HG03469 (cell line): ENCODE data around the gene SLC2A6.

Source experiments
- ATAC-seq: cut with Tn5 transposase; IDR thresholded peaks from one replicate; pipeline ENCODE4 v1.9.1; 2021; ENCODE audit warnings: mild to moderate bottlenecking, moderate library complexity, moderate number of reproducible peaks; ENCODE audit not compliant: unreplicated experiment

SLC2A6 gene

DNA sequence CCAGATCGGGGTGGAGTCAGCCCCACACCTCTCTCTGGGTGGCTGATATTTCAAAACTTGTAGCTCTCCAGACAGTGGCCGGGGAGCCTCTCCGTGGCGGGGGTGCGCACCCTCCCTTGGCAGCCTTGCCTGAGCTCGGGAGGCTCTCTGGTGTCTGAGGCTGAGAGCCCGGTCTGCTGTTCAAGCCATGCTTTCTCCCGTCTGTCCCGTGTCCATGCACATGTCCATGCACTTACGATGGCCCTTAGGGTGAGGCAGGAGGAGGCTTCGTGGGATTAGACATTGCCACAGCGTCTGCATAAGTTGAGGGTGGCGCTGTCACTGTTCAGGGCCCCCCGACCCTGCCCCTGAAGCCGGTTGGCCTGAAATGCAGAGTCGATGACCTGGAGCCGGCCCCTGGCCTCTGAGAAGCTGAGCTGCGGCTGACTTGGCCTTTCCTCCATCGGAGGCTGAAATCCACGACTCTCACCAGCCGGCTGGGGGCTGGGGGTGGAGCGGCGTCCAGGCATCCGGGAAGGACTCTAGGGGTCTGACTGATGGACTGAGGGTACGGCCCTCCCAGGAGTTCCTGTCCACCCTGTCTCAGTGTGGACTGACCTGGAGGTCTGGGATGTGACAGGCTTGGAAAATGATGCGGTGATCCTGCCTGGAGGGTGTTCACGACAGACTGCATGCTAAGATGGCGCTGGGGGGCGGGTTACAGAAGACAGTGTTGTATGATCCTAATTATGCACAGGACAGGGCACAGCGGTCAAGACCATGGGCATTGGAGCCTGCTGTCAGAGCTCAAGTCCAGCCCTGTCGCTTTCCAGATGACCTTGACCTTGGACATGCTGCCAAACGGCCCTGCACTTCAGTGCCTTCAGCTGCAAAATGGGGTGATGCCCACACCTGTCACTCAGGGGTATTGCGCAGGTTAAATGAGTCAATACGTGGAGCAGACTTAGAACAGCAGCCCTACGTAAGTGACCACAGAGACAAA lies 18.3 kb upstream of the SLC2A6 start:
- ATAC-seq = no peak

DNA sequence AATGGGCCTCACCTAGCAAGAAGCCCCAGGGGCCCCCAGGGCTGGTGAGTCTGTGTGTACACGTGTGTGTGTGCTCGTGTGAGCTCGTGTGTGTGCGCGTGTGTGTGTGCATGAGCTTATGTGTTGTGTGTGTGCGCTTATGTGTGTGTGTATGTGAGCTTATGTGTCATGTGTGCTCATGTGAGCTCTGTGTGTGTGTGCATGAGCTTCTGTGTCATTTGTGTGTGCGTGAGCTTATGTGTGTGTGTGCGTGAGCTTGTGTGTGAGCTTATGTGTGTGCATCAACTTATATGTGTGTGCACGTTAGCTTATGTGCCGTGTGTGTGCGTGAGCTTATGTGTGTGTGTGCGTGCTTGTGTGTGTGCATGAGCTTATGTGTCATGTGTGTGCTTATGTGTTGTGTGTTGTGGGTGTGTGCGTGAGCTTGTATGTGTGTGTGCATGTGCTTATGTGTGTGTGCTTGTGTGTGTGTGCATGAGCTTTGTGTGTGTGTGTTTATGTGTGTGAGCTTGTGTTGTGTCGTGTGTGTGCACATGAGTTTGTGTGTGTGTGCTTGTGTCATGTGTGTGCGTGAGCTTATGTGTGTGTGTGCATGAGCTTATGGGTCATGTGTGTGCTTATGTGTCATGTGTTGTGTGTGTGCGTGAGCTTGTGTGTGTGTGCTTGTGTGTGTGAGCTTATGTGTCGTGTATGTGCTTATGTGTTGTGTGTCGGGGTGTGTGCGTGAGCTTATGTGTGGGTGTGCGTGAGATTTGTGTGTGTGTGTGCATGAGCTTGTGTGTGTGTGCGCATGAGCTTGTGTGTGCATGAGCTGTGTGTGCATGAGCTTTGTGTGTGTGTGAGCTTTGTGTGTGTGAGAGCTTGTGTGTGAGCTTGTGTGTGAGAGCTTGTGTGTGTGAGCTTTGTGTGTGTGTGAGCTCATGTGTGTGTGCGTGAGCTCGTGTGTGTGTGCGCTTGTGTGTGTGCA lies 16.7 kb upstream of the SLC2A6 start:
- ATAC-seq = no peak

DNA sequence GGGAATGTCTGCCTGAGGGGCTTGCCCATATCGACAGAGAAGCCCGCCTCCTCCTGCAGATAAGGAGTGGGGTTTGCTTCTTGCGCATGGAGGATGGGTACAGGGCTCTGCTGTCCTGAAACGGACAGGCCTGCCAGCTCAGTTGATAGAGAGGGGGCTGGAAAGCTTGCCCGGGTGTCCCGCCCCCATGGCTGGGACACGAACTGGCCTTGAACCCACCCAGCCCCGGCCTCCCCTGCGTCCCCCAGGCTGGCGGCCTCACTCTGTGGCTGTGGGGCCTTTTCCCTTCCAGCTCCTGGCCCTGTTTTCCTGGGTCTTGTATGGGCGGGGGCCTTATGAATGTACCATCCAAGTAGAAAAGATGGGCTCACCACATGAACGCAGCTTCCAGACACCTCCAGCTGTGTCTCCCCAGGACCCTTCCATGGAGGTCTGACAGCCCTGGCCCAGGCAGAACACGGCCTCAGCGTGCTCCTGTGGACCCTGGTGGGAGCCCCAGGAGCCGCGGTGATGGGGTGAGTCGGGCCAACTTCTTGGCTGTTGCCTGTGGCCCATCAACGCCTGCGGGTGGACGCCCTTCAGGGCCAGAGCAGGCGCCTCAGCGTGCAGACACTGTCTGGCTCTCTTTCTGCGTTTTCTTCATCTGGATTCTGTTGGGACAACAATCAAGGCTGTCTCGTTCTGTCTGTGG lies 15.9 kb upstream of the SLC2A6 start:
- ATAC-seq = no peak

DNA sequence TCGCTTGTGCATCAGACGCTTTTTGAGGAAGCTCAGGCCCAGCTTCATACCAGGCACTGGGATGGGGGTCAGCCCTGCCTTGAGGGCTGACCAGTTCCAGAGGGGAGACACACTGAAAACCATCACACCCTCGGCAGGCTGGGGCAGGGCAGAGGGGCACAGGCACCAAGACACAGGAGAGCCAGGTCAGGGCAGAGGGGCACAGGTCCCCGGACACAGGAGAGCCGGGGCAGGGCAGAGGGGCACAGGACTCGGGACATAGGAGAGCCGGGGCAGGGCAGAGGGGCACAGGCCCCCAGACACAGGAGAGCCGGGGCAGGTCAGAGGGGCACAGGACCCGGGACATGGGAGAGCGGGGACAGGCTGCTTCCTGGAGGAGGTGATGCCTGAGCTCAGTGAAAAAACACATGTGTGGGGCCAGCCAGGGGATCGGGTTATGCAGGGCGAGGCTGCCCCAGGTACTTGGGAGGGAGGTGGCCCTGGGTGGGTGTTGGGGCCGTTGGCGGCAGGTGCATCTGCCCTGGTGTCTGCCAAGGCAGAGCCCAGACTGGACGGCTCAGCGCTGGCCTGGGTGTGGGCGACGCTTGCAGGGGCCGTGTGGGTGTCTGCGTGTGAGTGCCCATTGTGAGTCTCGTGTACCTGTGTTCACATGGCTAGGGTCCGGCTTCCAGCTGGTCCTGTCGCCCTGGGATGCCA lies 15.1 kb upstream of the SLC2A6 start:
- no peak for ATAC-seq

DNA sequence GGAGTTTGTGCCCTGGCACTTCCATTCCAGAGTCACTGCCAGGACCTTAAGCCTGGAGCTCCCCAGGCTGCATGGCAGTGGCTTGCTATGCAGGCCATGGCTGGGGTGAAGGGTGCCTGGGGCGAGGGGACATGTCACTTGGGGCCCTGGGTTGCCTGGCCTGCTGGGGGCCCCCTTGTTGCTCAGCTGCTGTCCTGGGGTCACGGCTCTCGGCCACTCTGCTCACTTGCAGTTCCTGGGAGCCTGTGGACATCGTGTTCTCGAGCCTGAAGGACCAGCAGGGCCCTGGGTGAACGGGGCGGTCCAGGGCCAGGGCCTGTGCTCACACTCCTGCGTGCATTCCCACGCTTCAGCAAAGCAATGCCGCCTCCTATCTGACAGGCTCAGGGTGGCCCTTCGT lies 14.5 kb upstream of the SLC2A6 start:
- ATAC-seq = no peak

DNA sequence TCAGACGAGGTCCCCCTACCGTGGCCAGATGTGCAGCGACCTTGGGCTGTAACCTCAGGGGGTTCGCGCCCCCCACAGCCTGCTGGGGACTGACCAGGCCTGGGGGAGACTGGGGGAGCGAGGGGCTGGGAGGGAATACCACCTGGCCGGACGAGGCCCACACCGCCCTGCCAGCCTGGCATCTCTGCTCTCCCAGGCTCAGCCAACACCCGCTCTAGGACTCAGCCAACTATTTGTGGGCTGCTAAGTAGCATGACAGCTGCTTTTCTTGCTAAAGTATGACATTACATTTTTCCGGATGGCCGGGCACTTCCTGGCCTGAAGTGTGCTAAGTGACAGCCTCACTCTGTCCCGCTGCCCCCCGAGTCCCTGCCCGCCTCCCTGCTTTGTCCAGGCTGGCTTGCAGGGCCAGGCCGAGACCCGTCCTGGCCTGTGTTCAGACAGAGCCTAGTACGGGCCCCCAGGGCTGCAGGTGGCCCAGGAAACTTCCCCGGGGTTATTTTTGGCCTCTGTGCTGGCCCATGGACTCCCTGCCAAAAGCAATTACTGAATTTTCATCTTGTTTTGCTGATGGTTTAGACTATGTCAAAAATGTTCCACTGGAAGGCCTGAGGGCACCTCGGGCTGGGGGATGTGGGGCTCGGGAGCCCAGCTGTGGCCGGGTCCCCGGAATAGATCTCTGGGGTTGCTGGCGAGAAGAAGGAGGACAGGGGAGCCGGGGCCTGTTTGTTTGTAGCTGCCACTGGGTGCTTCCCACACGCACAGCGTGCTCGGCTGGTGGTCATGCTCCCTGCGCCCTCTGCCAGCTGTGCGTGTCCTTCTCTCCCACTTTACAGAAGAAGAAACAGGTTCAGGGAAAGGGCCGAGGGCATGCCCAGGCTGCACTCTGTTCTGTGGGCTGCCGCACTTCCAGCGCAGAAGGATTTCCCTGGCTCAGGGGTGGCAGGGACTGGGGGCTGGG lies 13.4 kb upstream of the SLC2A6 start:
- ATAC-seq = no peak

DNA sequence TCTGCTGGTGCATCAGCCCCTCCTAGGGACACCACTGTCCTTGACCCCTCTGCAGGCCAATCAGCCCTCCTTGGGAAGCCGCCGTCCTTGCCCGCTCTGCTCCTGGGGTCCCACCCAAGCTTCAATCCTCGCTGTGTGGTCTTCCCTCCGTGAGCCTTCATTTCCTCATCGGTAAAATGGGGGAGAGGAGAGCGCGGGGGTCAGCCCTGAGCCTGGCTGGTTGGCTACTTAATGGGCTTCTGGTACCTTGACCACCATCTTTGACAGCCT lies 12.7 kb upstream of the SLC2A6 start:
- no peak for ATAC-seq

DNA sequence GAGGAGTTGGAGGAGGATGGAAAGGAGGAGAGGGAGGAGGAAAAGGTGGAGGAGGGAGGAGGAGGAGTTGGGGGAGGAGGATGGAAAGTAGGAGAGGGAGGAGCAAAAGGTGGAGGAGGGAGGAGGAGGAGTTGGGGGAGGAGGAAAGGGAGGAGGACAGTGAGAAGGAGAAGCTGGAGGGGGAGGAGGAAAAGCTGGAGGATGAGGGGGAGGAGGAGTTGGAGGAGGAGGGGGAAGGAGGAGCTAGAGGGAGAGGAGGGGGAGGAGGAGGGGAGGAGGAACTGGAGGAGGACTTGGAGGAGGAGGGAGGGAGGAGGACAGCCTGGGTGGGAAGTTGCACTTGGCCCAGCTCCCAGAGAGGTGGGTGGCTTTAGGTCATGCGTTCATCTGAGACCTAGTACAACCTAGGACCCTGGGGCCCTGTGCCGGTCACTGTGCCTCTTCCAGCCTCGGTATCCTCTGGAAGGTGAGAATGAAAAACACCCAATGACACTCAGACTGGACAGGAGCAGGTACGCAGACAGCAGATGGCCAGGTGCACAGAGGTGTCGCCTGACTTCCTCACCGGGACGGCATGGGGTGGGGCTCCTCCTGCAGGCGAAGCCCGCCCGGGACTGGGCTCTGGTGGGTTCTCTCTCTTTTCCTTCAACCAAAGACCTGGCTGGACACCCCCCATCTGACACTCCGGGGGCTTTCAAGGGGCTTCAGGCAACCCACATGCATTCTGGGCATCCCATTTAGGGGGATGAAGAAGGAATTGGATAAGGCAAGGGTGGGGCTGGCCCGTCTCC lies 12.2 kb upstream of the SLC2A6 start:
- no peak for ATAC-seq

DNA sequence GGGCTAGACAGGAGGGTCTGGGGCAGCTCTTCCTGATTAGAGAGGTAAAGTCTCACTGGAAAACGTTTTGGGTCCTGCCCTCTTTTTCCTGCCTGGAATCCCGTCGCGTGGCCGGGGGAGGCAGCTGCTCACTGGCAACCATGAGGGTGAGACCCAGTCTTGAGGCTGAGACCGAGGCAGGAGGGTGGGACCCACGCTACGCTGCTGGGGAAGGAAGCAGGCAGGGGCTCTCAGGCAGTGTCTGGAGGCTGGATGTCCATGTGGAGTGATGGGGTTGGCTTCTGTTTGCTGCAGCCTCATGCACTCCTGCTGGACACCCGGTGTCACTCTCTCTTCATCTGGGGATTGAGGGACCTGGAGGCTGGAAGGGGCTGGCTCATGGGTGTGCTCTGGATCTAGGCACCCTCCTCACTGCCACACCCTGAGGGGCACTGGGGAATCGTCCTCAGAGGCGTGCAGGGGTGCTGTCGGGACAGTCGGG lies 11.3 kb upstream of the SLC2A6 start:
- no peak for ATAC-seq

DNA sequence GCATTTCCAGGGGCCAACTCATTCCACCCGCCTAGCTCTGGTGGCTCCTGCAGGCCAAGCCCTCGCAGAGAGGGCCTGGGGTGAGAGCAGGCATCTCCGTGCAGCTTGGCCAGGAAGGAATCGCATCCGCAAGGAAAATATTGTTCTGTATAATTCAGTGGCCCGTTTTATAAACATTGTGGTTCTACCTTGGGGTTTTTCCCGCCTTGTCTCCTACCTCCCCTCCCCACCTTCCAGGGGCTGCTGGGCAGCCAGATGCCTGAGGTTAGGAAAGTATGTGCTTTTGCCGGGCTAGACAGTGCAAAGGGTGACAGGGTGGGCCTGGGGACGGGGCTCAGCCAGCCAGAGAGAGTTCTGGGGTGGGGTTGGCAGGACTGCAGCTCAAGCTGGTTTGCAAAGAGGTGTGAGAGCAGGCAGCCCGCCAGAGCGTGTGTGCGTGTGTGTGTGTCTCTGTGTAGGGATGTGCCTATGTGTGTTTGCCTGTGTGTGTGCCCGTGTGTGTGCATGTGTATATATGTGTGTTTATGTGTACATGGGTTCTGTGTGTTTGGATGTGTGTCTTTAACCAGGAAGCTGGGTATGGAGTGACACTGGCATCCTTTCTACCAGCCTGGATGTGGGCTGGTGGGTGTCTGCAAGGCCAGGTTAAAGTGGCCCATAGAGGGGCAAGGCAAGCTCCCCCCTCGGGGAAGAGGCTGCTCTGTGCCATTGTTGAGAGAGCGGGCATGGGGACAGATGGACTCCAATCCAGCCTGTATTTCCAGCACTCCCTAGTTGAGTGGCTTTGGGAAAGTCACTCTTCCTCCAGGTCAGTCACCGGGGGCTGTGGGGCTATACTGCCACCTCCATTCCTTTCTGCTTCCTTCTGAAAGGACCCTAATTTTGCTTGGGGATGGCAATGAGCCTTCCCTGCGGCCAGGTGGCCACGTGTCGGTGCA lies 10.6 kb upstream of the SLC2A6 start:
- ATAC-seq = no peak

DNA sequence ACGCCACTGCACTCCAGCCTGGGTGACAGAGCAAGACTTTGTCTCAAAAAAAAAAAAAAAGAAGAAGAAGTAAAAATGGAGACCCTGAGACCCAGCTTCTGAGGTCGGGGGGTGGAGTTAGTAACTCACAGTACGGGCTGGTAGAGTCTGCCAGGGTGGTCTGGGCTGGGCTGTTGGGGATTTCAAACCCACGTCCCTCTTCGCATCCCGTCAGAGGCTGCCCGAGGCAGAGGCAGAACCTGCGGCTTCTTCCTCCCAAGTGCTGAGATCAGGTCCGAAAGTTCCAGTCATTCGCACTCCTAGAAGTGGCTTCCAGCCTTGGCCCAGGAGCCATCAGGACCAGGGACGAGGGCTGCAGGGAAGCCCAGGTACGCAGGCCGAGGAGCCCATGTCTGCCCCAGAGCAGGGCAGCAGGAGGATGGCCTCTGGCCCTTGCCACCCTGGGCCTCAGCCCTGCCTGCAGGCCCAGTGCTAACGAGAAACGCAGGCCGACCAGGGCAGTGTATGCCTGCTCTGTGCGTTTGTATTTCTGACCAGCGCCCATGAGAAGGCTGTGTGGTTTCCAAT lies 9.9 kb upstream of the SLC2A6 start:
- ATAC-seq = no peak

DNA sequence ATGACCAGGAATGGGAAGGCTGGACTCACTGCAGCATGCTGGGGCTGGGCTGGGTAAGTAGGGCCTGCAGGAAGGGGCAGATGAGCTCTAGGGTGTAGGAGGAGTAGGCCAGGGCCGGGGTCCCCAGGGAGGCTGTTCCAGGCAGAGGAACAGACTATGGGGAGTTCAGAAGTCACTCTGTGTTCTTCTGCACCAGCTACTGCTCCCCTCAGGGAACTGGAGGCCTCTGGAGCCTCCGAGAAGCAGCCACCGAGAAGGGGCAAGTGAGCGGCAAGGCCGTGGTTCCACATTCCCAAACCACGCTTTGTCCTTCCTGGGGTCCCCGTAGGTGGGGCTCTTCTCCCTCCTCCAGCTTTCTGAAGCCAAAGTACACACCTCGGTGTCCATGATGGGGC lies 8.4 kb upstream of the SLC2A6 start:
- ATAC-seq = no peak

DNA sequence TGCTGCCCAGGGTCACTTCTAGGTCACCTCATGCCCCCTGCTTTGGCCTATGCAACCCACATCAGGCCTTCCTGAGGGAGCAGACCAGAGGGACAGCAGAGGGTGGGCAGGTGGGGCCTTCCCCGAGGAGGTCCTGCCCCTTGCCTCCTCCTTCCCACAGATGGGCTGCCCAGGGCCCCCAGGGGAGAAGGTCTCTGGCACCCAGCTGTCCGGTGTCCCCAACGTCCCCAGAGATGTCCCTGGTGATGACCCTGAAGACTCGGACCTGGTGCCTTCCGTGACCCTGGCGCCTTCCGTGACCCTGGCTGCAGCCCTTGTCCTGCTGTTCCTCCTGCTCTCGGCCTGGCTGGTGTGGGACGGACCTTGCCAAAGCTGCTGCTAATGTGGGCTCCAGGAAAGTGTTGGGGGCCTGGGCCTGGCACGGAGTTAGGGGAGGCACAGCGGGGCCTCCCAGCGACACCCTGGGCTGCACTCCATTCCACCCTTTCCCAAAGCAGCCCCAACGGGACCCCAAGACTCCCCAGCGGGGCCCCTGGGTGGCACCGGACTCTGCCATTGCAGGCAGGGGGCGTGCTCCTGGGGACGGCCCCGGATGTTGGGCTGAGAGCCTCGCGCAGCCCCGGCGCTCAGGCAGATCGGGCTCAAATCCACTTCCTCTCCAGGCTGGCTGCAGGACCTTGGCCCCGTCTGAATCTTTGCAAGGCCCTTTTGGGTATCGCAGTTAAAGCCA lies 6.8 kb upstream of the SLC2A6 start:
- no peak for ATAC-seq

DNA sequence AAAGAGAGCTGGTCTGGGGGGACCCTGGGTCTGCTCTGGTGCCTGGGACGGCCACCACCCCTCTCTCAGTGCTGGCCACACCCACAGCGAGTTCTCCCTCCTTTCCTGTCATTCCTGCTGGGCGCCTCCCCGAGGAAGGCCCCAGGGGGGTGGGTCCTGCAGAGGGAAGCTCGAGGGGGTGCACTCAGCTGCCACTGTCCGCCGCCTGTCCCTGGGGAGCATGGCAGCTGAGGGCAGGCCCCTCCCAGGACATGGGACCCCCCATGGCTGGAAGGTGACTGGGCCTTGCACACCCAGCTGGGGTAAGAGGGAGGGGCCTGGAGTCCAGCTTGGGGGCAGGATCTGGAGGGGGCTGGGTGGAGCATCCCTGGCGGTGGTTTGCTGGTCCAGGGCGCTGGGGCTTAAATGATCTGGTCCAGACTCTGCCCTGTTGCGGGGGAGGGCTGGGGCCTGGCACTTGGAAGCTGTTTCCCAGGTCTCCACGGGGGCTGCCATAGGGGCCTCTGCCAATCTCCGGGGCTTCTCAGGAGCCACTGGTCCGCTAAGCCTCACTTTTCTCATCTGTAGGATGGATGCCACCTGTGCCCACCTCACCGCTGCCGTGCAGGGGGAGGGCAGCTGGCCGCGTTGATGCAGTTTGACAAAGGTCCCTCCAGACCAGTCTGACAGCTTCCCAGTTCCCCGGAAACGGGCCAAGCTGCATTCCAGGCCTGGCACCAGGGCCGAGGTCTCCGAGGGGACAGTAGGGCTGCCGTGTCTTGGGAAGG lies 6.0 kb upstream of the SLC2A6 start:
- no peak for ATAC-seq

DNA sequence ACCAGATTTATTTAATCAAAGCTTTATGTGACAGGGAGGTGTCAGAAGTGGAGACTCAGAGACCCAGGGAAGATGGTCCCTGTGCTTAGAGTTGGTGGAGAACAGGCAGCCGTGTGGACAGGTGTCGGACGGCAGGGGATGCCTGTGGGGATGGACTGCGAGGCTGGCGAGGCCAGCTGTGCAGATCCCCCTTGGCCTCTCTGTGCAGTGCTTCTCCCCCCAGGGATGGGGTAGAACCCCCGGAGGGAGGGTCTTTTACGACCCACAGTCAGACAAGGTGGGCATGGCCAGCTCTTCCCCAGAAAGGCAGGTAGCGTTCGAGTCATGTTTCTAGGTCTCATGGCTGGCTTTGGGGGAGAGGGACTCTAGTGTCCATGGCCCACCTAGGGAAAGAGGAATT lies 4.7 kb upstream of the SLC2A6 start:
- no peak for ATAC-seq
